Muscle of leg (tissue), 11 donors: ENCODE measurements around the gene GM2A. TPM values are rescaled to one million over a fixed set of nuclear protein-coding genes. Genes with fewer than 3 reads are reported as not detected.

ENCODE experiments used
- DNase-seq: peaks from one replicate; pipeline ENCODE4 v3.0.0; 2013
- H3K27ac ChIP-seq: one replicate; pipeline ENCODE4 v1.5.1; 2013; ENCODE audit warnings: mild to moderate bottlenecking, low read length, control low read depth
- H3K27me3 ChIP-seq: one replicate; pipeline ENCODE4 v1.6.1; 2013; ENCODE audit warnings: low read length; ENCODE audit not compliant: control insufficient read depth, insufficient read depth
- H3K36me3 ChIP-seq: one replicate; pipeline ENCODE4 v1.6.1; 2013; ENCODE audit warnings: low read length; ENCODE audit not compliant: control insufficient read depth, insufficient read depth
- H3K4me1 ChIP-seq: one replicate; pipeline ENCODE4 v1.6.1; 2013; ENCODE audit warnings: low read length; ENCODE audit not compliant: control insufficient read depth, insufficient read depth
- H3K4me3 ChIP-seq: one replicate; pipeline ENCODE4 v1.5.1; 2013; ENCODE audit warnings: low read length, control low read depth
- H3K9me3 ChIP-seq: replicated peaks from 2 replicates; pipeline ENCODE4 v1.6.1; 2013; ENCODE audit warnings: low read depth, low read length; ENCODE audit not compliant: control insufficient read depth
- WGBS: methylation state at CpG from one replicate; pipeline ENCODE4 v1.1.5; 2013; ENCODE audit warnings: missing lambda C conversion rate; ENCODE audit not compliant: insufficient coverage; 5-methylcytosine and 5-hydroxymethylcytosine counted together
- polyA plus RNA-seq, 8 donors: library from polyadenylated mRNA; unstranded; fragments of 120-200 nt; gene quantifications; one replicate each; pipeline versions ENCODE4 v1.2.1 to v1.2.3, GENCODE V29; 2013; ENCODE audit warnings: inconsistent platforms in 1 of 8, low replicate concordance in 1 of 8; ENCODE audit not compliant: insufficient read length in 8 of 8, insufficient read depth in 1 of 8
- total RNA-seq: library from RNA; stranded (reverse); fragments of 120-200 nt; gene quantifications from one replicate; pipeline ENCODE4 v1.2.4, GENCODE V29; 2013

GM2A gene
- total and polyA plus RNA-seq, 9 donors, result 16.2 to 22.9 (median 19.9) TPM

- Histone ChIP-seq H3K4me1 (no peaks in the 10 kb centered on the region), H3K36me3 (no peaks in the 10 kb centered on the region), H3K9me3 (no peaks in the 10 kb centered on the region), H3K27me3 (no peaks in the 10 kb centered on the region), H3K27ac (no peak overlapping the region), H3K4me3 (no peak overlapping the region)
- no CpG with 5 or more reads among the region's 4 CpGs for WGBS
- no peak for DNase-seq
Measured at GRCh38 chr5:151259931-151260330, 6.9 kb downstream of the GM2A start.

GRCh38 chr5:151262532-151262931, 9.5 kb downstream of the GM2A start:
- Histone ChIP-seq H3K4me3 (no peak overlapping the region), H3K36me3 (peaks cover 8% of the 10 kb centered on the region), H3K9me3 (no peaks in the 10 kb centered on the region), H3K27me3 (no peaks in the 10 kb centered on the region), H3K4me1 (no peaks in the 10 kb centered on the region), H3K27ac (no peak overlapping the region)
- WGBS, result 83% methylated on average over 3 of the region's 3 CpGs
- DNase-seq, result no peak

GRCh38 chr5:151264113-151264512, 11.1 kb downstream of the GM2A start:
- H3K27me3 ChIP-seq, result no peaks in the 10 kb centered on the region
- H3K4me1 ChIP-seq, result no peaks in the 10 kb centered on the region
- H3K27ac ChIP-seq, result no peak overlapping the region
- no peaks in the 10 kb centered on the region for H3K9me3 ChIP-seq
- peaks cover 17% of the 10 kb centered on the region for H3K36me3 ChIP-seq
- WGBS, result no CpG with 5 or more reads among the region's 1 CpG
- DNase-seq, result no peak
- no peak overlapping the region for H3K4me3 ChIP-seq

GRCh38 chr5:151267491-151268260, 14.7 kb downstream of the GM2A start:
- Histone ChIP-seq H3K36me3 (peaks cover 18% of the 10 kb centered on the region), H3K4me3 (no peak overlapping the region), H3K9me3 (no peaks in the 10 kb centered on the region), H3K27ac (no peak overlapping the region), H3K27me3 (no peaks in the 10 kb centered on the region), H3K4me1 (no peaks in the 10 kb centered on the region)
- no peak for DNase-seq
- 87% methylated on average over 4 of the region's 11 CpGs for WGBS

GRCh38 chr5:151270599-151270998, 17.6 kb downstream of the GM2A start:
- no peaks in the 10 kb centered on the region for H3K9me3 ChIP-seq
- no peak overlapping the region for H3K27ac ChIP-seq
- peaks cover 18% of the 10 kb centered on the region for H3K36me3 ChIP-seq
- no peaks in the 10 kb centered on the region for H3K27me3 ChIP-seq
- WGBS, result no CpG with 5 or more reads among the region's 1 CpG
- no peaks in the 10 kb centered on the region for H3K4me1 ChIP-seq
- DNase-seq, result no peak
- no peak overlapping the region for H3K4me3 ChIP-seq

- no peaks in the 10 kb centered on the region for H3K4me1 ChIP-seq
- no peaks in the 10 kb centered on the region for H3K27me3 ChIP-seq
- H3K27ac ChIP-seq, result no peak overlapping the region
- no peak overlapping the region for H3K4me3 ChIP-seq
- peaks cover 18% of the 10 kb centered on the region for H3K36me3 ChIP-seq
- H3K9me3 ChIP-seq, result no peaks in the 10 kb centered on the region
- no peak for DNase-seq
Measured at GRCh38 chr5:151271336-151271735, 18.4 kb downstream of the GM2A start.

GRCh38 chr5:151274666-151275065, 21.7 kb downstream of the GM2A start:
- Histone ChIP-seq H3K27me3 (no peaks in the 10 kb centered on the region), H3K36me3 (no peaks in the 10 kb centered on the region), H3K4me1 (no peaks in the 10 kb centered on the region), H3K4me3 (no peak overlapping the region), H3K27ac (no peak overlapping the region), H3K9me3 (no peaks in the 10 kb centered on the region)
- no peak for DNase-seq

GRCh38 chr5:151275803-151276202, 22.8 kb downstream of the GM2A start:
- Histone ChIP-seq H3K9me3 (no peaks in the 10 kb centered on the region), H3K36me3 (no peaks in the 10 kb centered on the region), H3K4me3 (no peak overlapping the region), H3K27ac (no peak overlapping the region), H3K27me3 (no peaks in the 10 kb centered on the region), H3K4me1 (no peaks in the 10 kb centered on the region)
- WGBS, result no CpG with 5 or more reads among the region's 2 CpGs
- DNase-seq, result no peak

DNA sequence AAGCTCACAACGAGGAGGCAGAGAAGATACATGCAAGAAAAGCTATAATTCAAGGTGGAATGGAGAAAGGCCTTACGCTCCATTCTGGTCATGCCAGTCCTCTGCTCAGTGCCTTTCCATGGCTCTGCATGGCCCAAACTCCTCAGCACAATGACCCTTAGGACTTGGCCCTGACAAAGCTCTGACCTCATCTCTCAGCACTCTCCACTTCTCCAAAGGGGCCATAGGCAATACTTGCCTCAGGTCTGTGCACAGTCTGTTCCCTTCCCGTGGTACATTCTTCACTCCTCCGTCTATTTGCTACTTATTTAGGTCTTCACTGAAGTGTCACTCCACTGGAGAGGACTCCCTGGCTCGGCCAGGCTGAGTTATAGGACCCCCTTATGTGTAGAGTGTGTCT, 25.9 kb downstream of the GM2A start:
- H3K9me3 ChIP-seq, result no peaks in the 10 kb centered on the region
- no peak overlapping the region for H3K4me3 ChIP-seq
- no peak for DNase-seq
- WGBS, result 100% methylated on average over 1 of the region's 5 CpGs
- no peaks in the 10 kb centered on the region for H3K4me1 ChIP-seq
- H3K36me3 ChIP-seq, result no peaks in the 10 kb centered on the region
- no peaks in the 10 kb centered on the region for H3K27me3 ChIP-seq
- H3K27ac ChIP-seq, result no peak overlapping the region

- DNase-seq, result no peak
- Histone ChIP-seq H3K4me1 (no peaks in the 10 kb centered on the region), H3K4me3 (no peak overlapping the region), H3K27ac (no peak overlapping the region), H3K27me3 (no peaks in the 10 kb centered on the region), H3K36me3 (no peaks in the 10 kb centered on the region), H3K9me3 (no peaks in the 10 kb centered on the region)
- WGBS, result no CpG with 5 or more reads among the region's 2 CpGs
Measured at GRCh38 chr5:151280443-151280842, 27.5 kb downstream of the GM2A start.
